ENCODE results near the gene PGM5. TPM values are rescaled to one million over a fixed set of nuclear protein-coding genes. Genes with fewer than 3 reads are reported as not detected.

The PGM5 gene
- total RNA-seq, 1 donor from 2014 or later, result not detected

DNA sequence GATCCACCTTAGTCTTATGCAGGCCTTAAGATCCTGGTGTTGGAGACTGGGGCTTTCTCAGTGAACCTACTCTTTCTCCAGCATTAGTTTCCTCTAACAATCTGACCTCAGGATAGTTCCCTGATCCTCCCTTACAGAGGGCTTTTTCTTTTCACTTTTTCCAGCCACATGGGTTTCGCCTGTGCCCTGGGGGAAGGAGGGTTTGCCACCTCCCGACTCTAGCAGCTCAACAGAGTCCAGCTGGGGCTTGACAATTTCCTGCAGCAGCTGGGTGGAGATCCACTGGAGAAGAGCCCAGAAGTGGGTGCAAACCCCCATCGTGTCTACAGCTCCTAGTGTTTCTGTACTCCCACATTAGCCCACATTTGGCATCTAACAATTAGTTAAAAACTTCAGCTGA is 191.8 kb downstream of the PGM5 start:
- no peak for DNase-seq (ENCODE audit: low spot score)
- TF ChIP-seq, protein P1, sequence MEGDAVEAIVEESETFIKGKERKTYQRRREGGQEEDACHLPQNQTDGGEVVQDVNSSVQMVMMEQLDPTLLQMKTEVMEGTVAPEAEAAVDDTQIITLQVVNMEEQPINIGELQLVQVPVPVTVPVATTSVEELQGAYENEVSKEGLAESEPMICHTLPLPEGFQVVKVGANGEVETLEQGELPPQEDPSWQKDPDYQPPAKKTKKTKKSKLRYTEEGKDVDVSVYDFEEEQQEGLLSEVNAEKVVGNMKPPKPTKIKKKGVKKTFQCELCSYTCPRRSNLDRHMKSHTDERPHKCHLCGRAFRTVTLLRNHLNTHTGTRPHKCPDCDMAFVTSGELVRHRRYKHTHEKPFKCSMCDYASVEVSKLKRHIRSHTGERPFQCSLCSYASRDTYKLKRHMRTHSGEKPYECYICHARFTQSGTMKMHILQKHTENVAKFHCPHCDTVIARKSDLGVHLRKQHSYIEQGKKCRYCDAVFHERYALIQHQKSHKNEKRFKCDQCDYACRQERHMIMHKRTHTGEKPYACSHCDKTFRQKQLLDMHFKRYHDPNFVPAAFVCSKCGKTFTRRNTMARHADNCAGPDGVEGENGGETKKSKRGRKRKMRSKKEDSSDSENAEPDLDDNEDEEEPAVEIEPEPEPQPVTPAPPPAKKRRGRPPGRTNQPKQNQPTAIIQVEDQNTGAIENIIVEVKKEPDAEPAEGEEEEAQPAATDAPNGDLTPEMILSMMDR (IDR thresholded peaks at IDR 0.05), result no peak
- no peaks in the 10 kb centered on the region for H3K4me1 Mint-ChIP-seq (ENCODE audit: low read depth)
- no peaks in the 10 kb centered on the region for H3K36me3 Mint-ChIP-seq (ENCODE audit: low read depth)
- H3K27me3 Mint-ChIP-seq (ENCODE audit: low read depth), result peaks cover 2% of the 10 kb centered on the region
- H3K4me3 Mint-ChIP-seq (ENCODE audit: unreplicated experiment), result no peak overlapping the region
- H3K27ac Mint-ChIP-seq (ENCODE audit: unreplicated experiment), result no peak overlapping the region
- no peaks in the 10 kb centered on the region for H3K9me3 Mint-ChIP-seq (ENCODE audit: low read depth)

DNA sequence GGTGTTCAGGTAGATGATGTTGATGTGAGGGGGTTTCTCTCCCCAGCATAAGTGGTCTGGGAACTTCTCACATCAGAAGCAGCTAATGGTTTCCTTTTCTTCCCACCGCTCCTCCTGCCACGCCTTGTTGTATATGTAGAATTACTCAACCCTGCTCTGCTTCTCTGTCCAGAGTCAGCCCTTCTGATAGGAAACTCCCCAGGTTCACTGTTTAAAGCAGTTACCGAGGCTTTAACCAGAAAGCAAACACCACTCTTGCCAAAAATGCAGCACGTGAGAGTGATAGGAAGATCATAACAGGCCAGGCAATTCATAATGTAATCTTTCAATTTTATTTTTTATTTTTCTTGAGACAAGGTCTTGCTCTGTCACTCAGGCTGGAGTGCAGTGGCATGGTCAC is 194.8 kb downstream of the PGM5 start:
- H3K27me3 Mint-ChIP-seq (ENCODE audit: low read depth), result peaks cover 2% of the 10 kb centered on the region
- H3K9me3 Mint-ChIP-seq (ENCODE audit: low read depth), result no peaks in the 10 kb centered on the region
- DNase-seq (ENCODE audit: low spot score), result no peak
- no peaks in the 10 kb centered on the region for H3K4me1 Mint-ChIP-seq (ENCODE audit: low read depth)
- TF ChIP-seq, protein P1 (IDR thresholded peaks at IDR 0.05), result no peak
- H3K36me3 Mint-ChIP-seq (ENCODE audit: low read depth), result no peaks in the 10 kb centered on the region
- H3K4me3 Mint-ChIP-seq (ENCODE audit: unreplicated experiment), result no peak overlapping the region
- H3K27ac Mint-ChIP-seq (ENCODE audit: unreplicated experiment), result no peak overlapping the region

DNA sequence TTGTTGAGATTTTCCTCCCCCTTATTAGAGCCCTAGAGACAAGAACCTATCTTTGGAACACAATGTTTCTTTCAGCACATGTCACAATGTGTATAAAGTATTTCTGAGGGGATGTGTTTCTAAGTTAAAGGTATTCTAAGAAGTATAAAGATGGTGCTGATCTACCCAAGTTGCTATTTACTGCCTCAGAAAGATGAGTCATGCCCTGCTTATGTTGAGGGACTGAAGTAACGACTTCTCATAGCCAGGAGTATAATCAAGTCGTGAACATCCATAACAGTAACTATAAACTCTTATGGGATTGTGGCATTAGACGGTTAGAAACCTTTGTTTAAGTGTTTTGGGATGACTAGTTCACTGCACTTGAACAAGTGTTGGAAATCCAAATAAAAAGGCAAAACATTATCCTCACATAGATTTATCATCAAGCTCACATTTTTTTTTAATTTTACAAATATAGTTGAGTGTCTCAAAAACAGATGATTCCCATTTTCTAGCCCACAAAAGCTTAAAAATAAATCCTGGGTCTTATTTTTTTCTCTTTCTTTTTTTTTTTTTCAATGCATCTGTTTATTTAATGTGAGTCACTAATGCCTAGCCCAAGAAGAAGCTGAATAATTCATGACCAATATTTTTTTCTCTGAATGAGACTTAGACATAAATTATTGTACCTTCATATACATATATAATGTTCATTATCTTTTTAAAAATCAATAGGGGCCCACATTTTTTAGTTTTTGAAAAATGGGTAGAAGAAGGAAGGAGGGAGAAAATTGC is 196.5 kb downstream of the PGM5 start:
- peaks cover 2% of the 10 kb centered on the region for H3K27me3 Mint-ChIP-seq (ENCODE audit: low read depth)
- no peak for DNase-seq (ENCODE audit: low spot score)
- no peaks in the 10 kb centered on the region for H3K36me3 Mint-ChIP-seq (ENCODE audit: low read depth)
- H3K27ac Mint-ChIP-seq (ENCODE audit: unreplicated experiment), result no peak overlapping the region
- no peak overlapping the region for H3K4me3 Mint-ChIP-seq (ENCODE audit: unreplicated experiment)
- H3K4me1 Mint-ChIP-seq (ENCODE audit: low read depth), result no peaks in the 10 kb centered on the region
- TF ChIP-seq, protein P1 (IDR thresholded peaks at IDR 0.05), result no peak
- H3K9me3 Mint-ChIP-seq (ENCODE audit: low read depth), result peaks cover 2% of the 10 kb centered on the region

DNA sequence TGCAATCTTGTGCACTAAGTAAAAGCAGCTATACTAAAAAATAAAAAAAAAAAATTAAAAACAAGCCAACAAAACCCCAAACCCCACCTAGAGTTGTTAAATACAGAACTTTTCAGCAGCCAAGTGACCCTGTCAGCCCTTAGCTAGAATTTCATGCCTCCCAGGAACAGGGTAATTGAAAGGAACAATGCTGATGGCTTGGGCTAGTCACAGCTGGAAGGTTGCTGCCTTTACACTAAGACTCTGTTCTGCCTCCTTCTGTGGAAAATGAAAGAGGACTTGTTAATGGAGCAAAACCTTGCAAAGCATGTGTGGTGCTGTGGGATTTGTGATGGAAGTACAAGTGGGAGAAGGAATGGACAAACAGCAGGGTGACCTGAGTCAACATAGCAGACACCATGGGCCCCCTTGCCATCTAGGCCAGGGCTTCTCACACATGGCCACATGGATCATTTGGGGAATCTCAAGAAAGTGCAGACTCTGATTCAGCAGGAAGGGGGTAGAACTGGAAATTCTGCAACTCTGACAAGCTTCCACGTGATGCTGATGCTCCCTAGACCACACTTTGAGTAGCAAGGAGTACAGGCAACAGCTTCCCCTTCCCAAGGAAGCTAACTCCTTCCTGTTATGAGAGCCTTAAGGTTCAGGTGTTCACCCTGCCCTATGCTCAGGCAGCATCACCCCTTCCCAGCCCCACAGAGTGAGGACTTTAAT is 199.2 kb downstream of the PGM5 start:
- Mint-ChIP-seq H3K9me3 (ENCODE audit: low read depth) (peaks cover 2% of the 10 kb centered on the region), H3K4me1 (ENCODE audit: low read depth) (no peaks in the 10 kb centered on the region), H3K27ac (ENCODE audit: unreplicated experiment) (no peak overlapping the region)

DNA sequence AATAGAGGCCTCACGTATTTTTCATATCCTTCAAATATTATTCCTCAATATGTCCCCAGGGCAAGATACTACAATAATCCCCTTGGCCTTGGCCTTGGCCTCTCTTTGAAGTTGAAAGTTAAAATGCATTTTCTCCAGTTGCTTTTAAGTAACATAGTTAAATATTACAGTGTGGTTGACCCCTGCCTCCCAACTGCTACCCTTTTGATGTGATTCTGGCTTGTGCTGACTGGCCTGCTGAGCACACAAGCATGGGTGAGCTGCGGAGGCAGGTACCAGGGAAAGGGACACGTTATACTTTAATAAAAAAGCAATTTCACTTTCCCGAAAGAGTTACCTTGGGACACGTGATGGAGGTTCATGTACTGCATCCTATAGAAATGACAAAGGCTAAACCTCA is 202.1 kb downstream of the PGM5 start:
- Mint-ChIP-seq H3K27me3 (ENCODE audit: low read depth) (no peaks in the 10 kb centered on the region), H3K9me3 (ENCODE audit: low read depth) (peaks cover 2% of the 10 kb centered on the region), H3K27ac (ENCODE audit: unreplicated experiment) (no peak overlapping the region), H3K36me3 (ENCODE audit: low read depth) (no peaks in the 10 kb centered on the region), H3K4me3 (ENCODE audit: unreplicated experiment) (no peak overlapping the region), H3K4me1 (ENCODE audit: low read depth) (no peaks in the 10 kb centered on the region)
- no peak for DNase-seq (ENCODE audit: low spot score)
- TF ChIP-seq, protein P1 (IDR thresholded peaks at IDR 0.05), result no peak

More for the DNA sequence above, 199.2 kb downstream of the PGM5 start:
- H3K36me3 Mint-ChIP-seq (ENCODE audit: low read depth), result no peaks in the 10 kb centered on the region
- TF ChIP-seq, protein P1 (IDR thresholded peaks at IDR 0.05), result no peak
- DNase-seq (ENCODE audit: low spot score), result no peak
- no peak overlapping the region for H3K4me3 Mint-ChIP-seq (ENCODE audit: unreplicated experiment)
- H3K27me3 Mint-ChIP-seq (ENCODE audit: low read depth), result no peaks in the 10 kb centered on the region

Data from chondrocyte (in vitro differentiated cells).